Measurements from ENCODE around the gene MBD4.

DNA sequence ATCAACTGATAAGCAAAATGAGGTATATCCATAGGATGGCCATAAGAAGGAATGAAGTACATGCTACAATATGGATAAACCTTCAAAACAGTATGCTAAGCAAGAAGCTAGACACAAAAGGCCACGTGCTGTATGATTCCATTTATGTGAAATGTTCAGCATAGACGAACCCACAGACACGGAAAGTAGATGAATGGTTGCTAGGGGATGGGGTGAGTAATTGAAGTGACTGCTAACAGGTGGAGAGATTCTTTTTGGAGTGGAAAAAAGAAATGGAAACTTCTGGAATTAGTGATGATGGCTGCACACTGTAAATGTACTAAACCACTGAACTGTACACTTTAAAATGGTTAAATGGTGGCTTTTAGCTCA lies 10.7 kb downstream of the MBD4 start:
- TF ChIP-seq POLR2A (IDR thresholded peaks at IDR 0.05; ENCODE audit: low read depth), result no peak
- TF ChIP-seq, protein P1, sequence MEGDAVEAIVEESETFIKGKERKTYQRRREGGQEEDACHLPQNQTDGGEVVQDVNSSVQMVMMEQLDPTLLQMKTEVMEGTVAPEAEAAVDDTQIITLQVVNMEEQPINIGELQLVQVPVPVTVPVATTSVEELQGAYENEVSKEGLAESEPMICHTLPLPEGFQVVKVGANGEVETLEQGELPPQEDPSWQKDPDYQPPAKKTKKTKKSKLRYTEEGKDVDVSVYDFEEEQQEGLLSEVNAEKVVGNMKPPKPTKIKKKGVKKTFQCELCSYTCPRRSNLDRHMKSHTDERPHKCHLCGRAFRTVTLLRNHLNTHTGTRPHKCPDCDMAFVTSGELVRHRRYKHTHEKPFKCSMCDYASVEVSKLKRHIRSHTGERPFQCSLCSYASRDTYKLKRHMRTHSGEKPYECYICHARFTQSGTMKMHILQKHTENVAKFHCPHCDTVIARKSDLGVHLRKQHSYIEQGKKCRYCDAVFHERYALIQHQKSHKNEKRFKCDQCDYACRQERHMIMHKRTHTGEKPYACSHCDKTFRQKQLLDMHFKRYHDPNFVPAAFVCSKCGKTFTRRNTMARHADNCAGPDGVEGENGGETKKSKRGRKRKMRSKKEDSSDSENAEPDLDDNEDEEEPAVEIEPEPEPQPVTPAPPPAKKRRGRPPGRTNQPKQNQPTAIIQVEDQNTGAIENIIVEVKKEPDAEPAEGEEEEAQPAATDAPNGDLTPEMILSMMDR (IDR thresholded peaks at IDR 0.05), result no peak
